A375 (cell line): ENCODE results near the gene CLP1. TPM values are rescaled to one million over a fixed set of nuclear protein-coding genes. Genes with fewer than 3 reads are reported as not detected.
A peak's percentile ranks its signal among the peaks of the same experiment; 100 is the strongest.

Experiments used
- small RNA-seq: library from RNA; depleted of rRNA; stranded (forward); fragments of <200 nt; gene quantifications from one replicate; pipeline ENCODE3, GENCODE V24; 2014
- total RNA-seq: library from RNA; depleted of rRNA; stranded (reverse); fragments of >200 nt; shearing (Covaris generic); gene quantifications from 2 replicates; pipeline ENCODE4 v1.2.3, GENCODE V29; 2014; rRNA removed

The CLP1 gene
- total RNA-seq: 21.2 and 23.4 TPM in 2 replicates

DNA sequence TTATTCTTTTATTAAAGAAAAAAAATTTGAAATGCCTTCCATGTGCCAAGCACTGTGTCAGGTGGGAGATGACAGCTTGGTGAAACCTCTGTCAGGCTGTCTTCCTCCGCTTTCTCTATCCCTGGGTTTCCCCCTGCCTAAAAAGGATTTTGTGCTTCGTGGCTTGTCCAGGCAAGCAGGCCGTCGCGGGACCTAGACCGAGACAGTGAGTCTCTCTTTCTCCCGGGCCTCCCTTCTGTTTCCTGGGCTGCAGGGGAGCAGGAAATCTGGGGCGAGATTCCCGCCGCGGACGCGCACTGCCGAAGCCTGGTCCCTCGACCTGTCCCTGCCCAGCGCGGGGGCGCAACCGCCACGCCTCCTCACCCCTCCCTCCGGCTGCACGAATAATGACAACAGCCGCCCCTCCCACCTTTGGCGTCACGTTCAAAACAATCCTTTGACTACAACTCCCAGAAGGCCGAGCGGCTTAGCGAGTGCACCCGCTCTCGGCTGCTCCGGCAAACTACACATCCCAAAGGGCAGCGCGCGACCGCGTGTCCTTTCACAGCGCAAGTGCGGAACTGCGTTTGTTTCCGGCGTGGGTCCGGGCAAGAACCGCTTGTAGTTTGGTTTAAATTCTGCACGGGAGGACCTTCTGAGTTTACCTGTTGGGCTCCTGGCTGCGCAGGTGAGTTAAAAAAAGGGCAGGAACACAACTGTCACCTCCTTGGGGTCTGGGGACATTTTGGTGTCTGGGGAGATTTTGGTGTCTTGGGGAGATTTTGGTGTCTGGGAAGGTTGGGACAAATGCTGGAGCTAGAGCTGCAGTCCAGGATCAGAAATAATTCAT is at the start of gene CLP1:
CLP1 (plus strand) TSS at position 569 of the 829 bp plus-strand sequence. CDS start 1,715 bp downstream, outside the sequence.

GRCh38 chr11:57649826-57650738 is 7.5 kb upstream of the CLP1 start, which contains the start of gene YPEL4:
YPEL4 (minus strand) TSS chr11:57649912; CDS start chr11:57647107, 2,805 bp downstream.

DNA sequence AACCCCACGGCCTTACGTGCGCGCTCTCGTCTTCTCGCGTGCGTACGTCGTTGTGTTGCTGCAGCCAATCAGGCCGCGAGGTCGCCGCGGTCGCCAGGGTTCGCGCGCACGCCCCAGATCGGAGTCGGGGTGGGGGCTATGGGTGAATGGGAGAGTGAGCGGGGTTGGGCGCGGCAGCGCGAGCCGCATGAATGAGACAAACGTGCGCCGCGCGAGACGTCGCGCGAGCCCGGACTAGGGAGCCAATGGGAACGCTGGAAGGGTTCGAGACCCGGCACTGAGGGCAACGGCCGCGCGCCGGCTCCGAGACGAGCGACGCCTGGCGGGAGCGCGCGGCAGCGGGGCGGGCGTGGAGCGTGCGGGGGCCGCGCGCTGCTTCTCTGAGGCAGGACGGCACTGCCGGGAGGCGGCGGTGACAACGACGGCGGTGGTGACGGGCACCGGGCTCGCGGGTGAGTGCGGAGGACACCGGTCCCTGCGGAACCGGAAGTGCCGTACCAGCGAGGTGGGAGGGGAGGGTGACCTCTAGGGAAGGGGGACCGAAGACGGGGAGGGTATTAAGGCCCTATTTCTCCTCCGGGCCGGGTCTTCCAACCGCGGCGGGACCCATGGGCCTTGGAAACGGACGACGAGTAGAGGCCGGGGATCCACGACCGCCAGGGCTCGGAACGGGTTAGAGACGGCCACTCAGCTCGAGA is 10.3 kb downstream of the CLP1 start, which contains the start of gene ZDHHC5:
ZDHHC5 (plus strand) TSS at position 379 of the 698 bp plus-strand sequence. CDS start 4,977 bp downstream, outside the sequence.

Small RNAs within 50 kb of the gene (small RNA-seq; reads per million reads assigned to genes)
- gene MIR130A: 17.9 reads per million, percentile 92 among the genes with 10 or more reads in this experiment

Other genes starting within 250 kb of the CLP1 start
- gene SLC43A3, start 230.6 kb upstream of the CLP1 start, total RNA-seq: 110 and 116 TPM in 2 replicates
- gene RTN4RL2, start 197.2 kb upstream of the CLP1 start, total RNA-seq: 1.2 and 2.3 TPM in 2 replicates
- gene SLC43A1, start 142.1 kb upstream of the CLP1 start, total RNA-seq: 15.6 and 17.5 TPM in 2 replicates
- 144 and 159 TPM in 2 replicates for gene TIMM10, start 127.0 kb upstream of the CLP1 start, total RNA-seq
- not detected in 2 replicates for gene SMTNL1, start 120.2 kb upstream of the CLP1 start, total RNA-seq
- gene UBE2L6, start 90.1 kb upstream of the CLP1 start, total RNA-seq: 48.8 and 52.1 TPM in 2 replicates
- gene SERPING1, start 60.1 kb upstream of the CLP1 start, total RNA-seq: 0.42 TPM in 1 of 2 replicates, not detected in the other
- gene YPEL4, start 7.8 kb upstream of the CLP1 start, total RNA-seq: 2.0 and 2.4 TPM in 2 replicates
- 34.0 and 44.5 TPM in 2 replicates for gene ZDHHC5, start 10.4 kb downstream of the CLP1 start, total RNA-seq
- 28.5 and 33.3 TPM in 2 replicates for gene MED19, start 54.5 kb downstream of the CLP1 start, total RNA-seq
- gene TMX2, start 54.8 kb downstream of the CLP1 start, total RNA-seq: 130 and 134 TPM in 2 replicates
- 363 and 391 TPM in 2 replicates for gene SELENOH, start 83.7 kb downstream of the CLP1 start, total RNA-seq
- gene BTBD18, start 94.1 kb downstream of the CLP1 start, total RNA-seq: 0.04 and 0.13 TPM in 2 replicates
- 98.3 and 102 TPM in 2 replicates for gene CTNND1, start 104.0 kb downstream of the CLP1 start, total RNA-seq